ENCODE measurements around the gene FGD4. TPM values are rescaled to one million over a fixed set of nuclear protein-coding genes. Genes with fewer than 3 reads are reported as not detected.

The FGD4 gene
- total and polyA plus RNA-seq, 2 donors (not counting 3 experiments of a cell fraction or from before 2014, with no cell fraction given): 6.6 to 44.7 TPM

- intact Hi-C loops (cut with micrococcal nuclease) (loop anchor here (5.0 kb wide), 1 partner anchor 767 kb away; no protein-coding TSS in a partner anchor), dilution Hi-C loops (cut with MboI; ENCODE audit: extremely low pct_ligation_motif_present, low sequenced_read_pairs) (no loop called here)
- DNase-seq (ENCODE audit: low read depth, low spot score) (no peak), FAIRE-seq (no peak)
- Histone ChIP-seq H3K9ac (replicated peaks; ENCODE audit: extremely low read depth, insufficient read depth, low read length) (no peak overlapping the region), H3K9me3 (replicated peaks; ENCODE audit: control insufficient read depth, insufficient read depth, low read length) (no peaks in the 10 kb centered on the region), H3K27me3 (ENCODE audit: control insufficient read depth in 2 of 2, insufficient read depth in 2 of 2, low read length in 2 of 2) (no peaks in the 10 kb centered on the region), H3K36me3 (ENCODE audit: control insufficient read depth in 2 of 2, extremely low read depth in 1 of 2, insufficient read depth in 2 of 2, low read length in 2 of 2) (peaks cover 8 to 16% of the 10 kb centered on the region in 2 experiments), H3K27ac (ENCODE audit: insufficient read depth, low read depth, low read length) (no peak overlapping the region), H3K4me2 (ENCODE audit: insufficient read depth, low read length) (no peak overlapping the region), H3K9me1 (replicated peaks; ENCODE audit: control insufficient read depth, extremely low read depth, insufficient read depth, low read length) (no peaks in the 10 kb centered on the region), H4K20me1 (replicated peaks; ENCODE audit: control insufficient read depth, extremely low read depth, insufficient read depth, low read length) (no peaks in the 10 kb centered on the region), H3K4me1 (ENCODE audit: control insufficient read depth, extremely low read depth, insufficient read depth, low read length) (no peaks in the 10 kb centered on the region), H3K4me3 (replicated peaks in 1 of 3; ENCODE audit: insufficient read depth in 1 of 3, low read depth in 1 of 3, low read length in 3 of 3) (no peak overlapping the region), H2AFZ (ENCODE audit: low read depth, low read length) (no peak overlapping the region), H3K79me2 (ENCODE audit: control insufficient read depth, insufficient read depth, low read length) (no peaks in the 10 kb centered on the region)
- TF ChIP-seq CTCF (IDR thresholded peaks at IDR 0.05; ENCODE audit: extremely low read depth in 1 of 2, insufficient read depth in 1 of 2, low read depth in 1 of 2, low read length in 2 of 2) (no peak), MAX (IDR thresholded peaks at IDR 0.05; ENCODE audit: insufficient read depth, insufficient read length) (no peak), EZH2 (IDR thresholded peaks at IDR 0.05; ENCODE audit: borderline replicate concordance, low read depth, low read length, severe bottlenecking) (no peak), GATA2 (IDR thresholded peaks at IDR 0.05; ENCODE audit: insufficient read depth, insufficient read length, low read depth, low read length) (no peak), POLR2A (IDR thresholded peaks at IDR 0.05; ENCODE audit: low read depth, low read length) (no peak)
- ChIA-PET POLR2A (no interaction called here), CTCF (interaction anchor here (1.2 kb wide), 1 partner anchor 13 kb away, joined by 3 read pairs; no protein-coding TSS in a partner anchor)
- BruUV-seq (replicated peaks): no TSS peak
These were observed 245.1 kb downstream of the FGD4 start for GRCh38 chr12:32644431-32644830.

- Histone ChIP-seq H3K9ac (replicated peaks; ENCODE audit: extremely low read depth, insufficient read depth, low read length) (no peak overlapping the region), H3K36me3 (ENCODE audit: control insufficient read depth in 2 of 2, extremely low read depth in 1 of 2, insufficient read depth in 2 of 2, low read length in 2 of 2) (peaks cover 3% of the 10 kb centered on the region in 2 experiments), H3K27ac (ENCODE audit: insufficient read depth, low read depth, low read length) (no peak overlapping the region), H3K4me3 (replicated peaks in 1 of 3; ENCODE audit: insufficient read depth in 1 of 3, low read depth in 1 of 3, low read length in 3 of 3) (no peak overlapping the region), H3K27me3 (ENCODE audit: control insufficient read depth in 2 of 2, insufficient read depth in 2 of 2, low read length in 2 of 2) (no peaks in the 10 kb centered on the region), H3K4me1 (ENCODE audit: control insufficient read depth, extremely low read depth, insufficient read depth, low read length) (peaks cover 12% of the 10 kb centered on the region), H3K4me2 (ENCODE audit: insufficient read depth, low read length) (no peak overlapping the region), H4K20me1 (replicated peaks; ENCODE audit: control insufficient read depth, extremely low read depth, insufficient read depth, low read length) (no peaks in the 10 kb centered on the region), H3K79me2 (ENCODE audit: control insufficient read depth, insufficient read depth, low read length) (no peaks in the 10 kb centered on the region), H2AFZ (ENCODE audit: low read depth, low read length) (no peak overlapping the region), H3K9me1 (replicated peaks; ENCODE audit: control insufficient read depth, extremely low read depth, insufficient read depth, low read length) (no peaks in the 10 kb centered on the region), H3K9me3 (replicated peaks; ENCODE audit: control insufficient read depth, insufficient read depth, low read length) (no peaks in the 10 kb centered on the region)
- dilution Hi-C loops (cut with MboI; ENCODE audit: extremely low pct_ligation_motif_present, low sequenced_read_pairs): no loop called here
- BruUV-seq (replicated peaks): no TSS peak
- ChIA-PET CTCF (interaction anchor here (1.5 kb wide), 1 partner anchor 189 kb away, joined by 3 read pairs; no protein-coding TSS in a partner anchor), POLR2A (interaction anchor here (0.5 to 0.6 kb wide), 3 partner anchors 405 to 1392 kb away, joined by 3 read pairs; no protein-coding TSS in a partner anchor)
- TF ChIP-seq POLR2AphosphoS5 (IDR thresholded peaks at IDR 0.05; ENCODE audit: insufficient read depth, low read depth, low read length) (no peak), MAX (IDR thresholded peaks at IDR 0.05; ENCODE audit: insufficient read depth, insufficient read length) (no peak), FOS (IDR thresholded peaks at IDR 0.05; ENCODE audit: borderline replicate concordance, insufficient read depth, low read length) (no peak)
- intact Hi-C loops (cut with micrococcal nuclease): no loop called here
- FAIRE-seq (no peak), DNase-seq (ENCODE audit: low read depth, low spot score) (no peak)
These were observed 247.9 kb downstream of the FGD4 start for GRCh38 chr12:32647275-32647674.

Measured in endothelial cell of umbilical vein (primary cell).